ENCODE data around the gene VSIG10.
"Not testable (repeated sequence)": the region's sequence is repeated elsewhere in the genome, so short reads cannot be mapped to it uniquely, and the experiment has no call there.

VSIG10 gene, protein sequence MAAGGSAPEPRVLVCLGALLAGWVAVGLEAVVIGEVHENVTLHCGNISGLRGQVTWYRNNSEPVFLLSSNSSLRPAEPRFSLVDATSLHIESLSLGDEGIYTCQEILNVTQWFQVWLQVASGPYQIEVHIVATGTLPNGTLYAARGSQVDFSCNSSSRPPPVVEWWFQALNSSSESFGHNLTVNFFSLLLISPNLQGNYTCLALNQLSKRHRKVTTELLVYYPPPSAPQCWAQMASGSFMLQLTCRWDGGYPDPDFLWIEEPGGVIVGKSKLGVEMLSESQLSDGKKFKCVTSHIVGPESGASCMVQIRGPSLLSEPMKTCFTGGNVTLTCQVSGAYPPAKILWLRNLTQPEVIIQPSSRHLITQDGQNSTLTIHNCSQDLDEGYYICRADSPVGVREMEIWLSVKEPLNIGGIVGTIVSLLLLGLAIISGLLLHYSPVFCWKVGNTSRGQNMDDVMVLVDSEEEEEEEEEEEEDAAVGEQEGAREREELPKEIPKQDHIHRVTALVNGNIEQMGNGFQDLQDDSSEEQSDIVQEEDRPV

GRCh38 chr12:118103601-118104382 lies at the start of gene VSIG10:
Gene VSIG10, minus strand, starts transcription at chr12:118104011. Its CDS starts 340 bp downstream, at chr12:118103671.
- DNase-seq = peak; percentile 14

- DNase-seq = no peak
These were observed 47.9 kb upstream of the VSIG10 start for GRCh38 chr12:118151755-118152154.

DNA sequence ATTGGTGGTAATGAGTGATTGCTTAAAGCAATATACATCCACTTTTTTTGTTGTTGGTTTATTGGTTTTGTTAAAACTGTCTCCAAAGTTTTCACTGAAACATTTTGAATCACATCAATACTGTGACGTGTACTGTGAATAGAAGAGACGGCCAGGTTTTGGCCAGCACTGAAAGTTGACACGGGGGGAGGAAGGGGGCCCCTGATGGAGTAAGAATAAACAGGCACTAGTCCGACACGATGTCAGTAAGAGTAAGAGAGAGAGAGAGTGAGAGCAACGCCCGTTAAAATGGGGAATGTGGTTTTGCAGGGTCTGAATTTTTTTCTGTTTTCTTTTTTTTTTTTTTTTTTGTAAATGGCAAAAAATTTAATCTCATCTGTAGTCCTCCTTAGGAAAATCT lies 46.8 kb upstream of the VSIG10 start:
- DNase-seq = no peak

DNA sequence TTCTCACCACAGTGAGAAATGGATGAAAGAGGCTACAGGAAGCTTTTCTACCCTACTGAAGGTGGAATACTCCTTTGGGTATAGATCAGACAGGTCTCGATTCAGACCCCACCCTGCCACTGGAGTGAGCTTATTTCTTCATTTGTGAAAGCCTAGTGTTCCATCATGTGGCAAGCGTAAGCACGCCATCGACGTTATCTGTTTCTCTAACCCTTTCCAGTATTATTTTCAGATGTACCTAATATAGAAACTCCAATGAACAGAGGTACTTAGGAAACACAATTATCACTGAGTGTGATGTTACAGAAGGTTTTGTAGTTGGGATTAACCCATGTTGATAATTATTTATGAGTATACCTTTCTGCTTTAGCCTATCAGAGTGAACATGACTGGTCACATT lies 44.5 kb upstream of the VSIG10 start:
- no peak for DNase-seq

GRCh38 chr12:118145798-118146156 lies 42.0 kb upstream of the VSIG10 start:
- DNase-seq = no peak

GRCh38 chr12:118145113-118145797 lies 41.4 kb upstream of the VSIG10 start:
- DNase-seq = no peak

DNA sequence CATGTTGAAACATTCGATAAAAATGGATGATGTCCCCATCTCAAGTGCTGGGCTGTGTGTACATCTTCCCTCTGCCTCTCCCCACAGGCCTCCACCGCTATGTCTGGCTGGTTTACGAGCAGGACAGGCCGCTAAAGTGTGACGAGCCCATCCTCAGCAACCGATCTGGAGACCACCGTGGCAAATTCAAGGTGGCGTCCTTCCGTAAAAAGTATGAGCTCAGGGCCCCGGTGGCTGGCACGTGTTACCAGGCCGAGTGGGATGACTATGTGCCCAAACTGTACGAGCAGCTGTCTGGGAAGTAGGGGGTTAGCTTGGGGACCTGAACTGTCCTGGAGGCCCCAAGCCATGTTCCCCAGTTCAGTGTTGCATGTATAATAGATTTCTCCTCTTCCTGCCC lies 40.7 kb upstream of the VSIG10 start:
- DNase-seq = no peak

- no peak for DNase-seq
These were observed 37.0 kb upstream of the VSIG10 start for GRCh38 chr12:118140825-118141224.

- DNase-seq = no peak
These were observed 33.4 kb upstream of the VSIG10 start for GRCh38 chr12:118137148-118137678.

DNA sequence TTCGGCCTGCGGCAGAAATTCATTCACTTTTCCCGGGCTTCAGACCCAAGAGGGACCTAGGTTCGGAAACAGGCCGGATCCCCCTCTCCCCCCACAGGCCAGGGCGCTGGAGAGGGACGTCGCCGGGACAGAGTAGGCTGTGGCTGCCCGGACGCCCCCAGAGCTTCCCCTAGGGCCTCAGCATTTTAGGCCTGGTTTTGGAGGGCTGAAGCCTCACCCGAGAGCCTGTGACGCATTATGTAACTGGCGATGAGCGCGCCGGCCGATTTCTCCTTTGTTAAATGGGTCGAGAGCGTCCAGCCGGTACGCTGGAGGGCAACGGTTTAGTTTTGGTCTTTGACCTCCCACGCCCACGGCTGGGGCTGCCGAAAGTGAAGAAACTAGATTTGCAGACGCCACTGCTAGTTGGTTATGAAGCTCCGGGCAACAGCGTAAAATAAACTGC lies 32.8 kb upstream of the VSIG10 start:
- peak; percentile 22 for DNase-seq

GRCh38 chr12:118135788-118136558 lies 32.2 kb upstream of the VSIG10 start, which contains the start of gene PEBP1:
Gene PEBP1, plus strand, starts transcription at chr12:118136124. Its CDS starts 86 bp downstream, at chr12:118136210.
- peak; percentile 91 for DNase-seq

DNA sequence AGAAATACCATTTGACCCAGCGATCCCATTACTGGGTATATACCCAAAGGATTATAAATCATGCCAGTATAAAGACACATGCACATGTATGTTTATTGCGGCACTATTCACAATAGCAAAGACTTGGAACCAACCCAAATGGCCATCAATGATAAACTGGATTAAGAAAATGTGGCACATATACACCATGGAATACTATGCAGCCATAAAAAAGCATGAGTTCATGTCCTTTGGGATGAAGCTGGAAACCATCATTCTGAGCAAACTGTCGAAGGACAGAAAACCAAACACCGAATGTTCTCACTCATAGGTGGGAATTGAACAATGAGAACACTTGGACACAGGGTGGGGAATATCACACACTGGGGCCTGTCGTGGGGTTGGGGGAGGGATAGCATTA lies 25.6 kb upstream of the VSIG10 start:
- DNase-seq = not testable (repeated sequence)

DNA sequence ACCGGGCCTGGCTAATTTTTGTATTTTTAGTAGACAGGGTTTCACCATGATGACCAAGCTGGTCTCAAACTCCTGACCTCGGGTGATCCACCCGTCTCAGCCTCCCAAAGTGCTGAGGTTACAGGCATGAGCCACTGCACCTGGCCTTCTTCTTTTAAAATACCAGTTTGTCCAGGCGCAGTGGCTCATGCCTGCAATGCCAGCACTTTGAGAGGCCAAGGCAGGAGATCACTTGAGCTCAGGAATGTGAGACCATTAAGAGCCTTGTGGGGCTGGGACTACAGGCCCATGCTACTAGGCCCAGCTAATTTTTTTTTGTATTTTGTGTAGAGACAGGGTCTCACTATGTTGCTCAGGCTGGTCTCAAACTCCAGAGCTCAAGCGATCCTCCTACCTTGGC lies 24.1 kb upstream of the VSIG10 start:
- no peak for DNase-seq

DNA sequence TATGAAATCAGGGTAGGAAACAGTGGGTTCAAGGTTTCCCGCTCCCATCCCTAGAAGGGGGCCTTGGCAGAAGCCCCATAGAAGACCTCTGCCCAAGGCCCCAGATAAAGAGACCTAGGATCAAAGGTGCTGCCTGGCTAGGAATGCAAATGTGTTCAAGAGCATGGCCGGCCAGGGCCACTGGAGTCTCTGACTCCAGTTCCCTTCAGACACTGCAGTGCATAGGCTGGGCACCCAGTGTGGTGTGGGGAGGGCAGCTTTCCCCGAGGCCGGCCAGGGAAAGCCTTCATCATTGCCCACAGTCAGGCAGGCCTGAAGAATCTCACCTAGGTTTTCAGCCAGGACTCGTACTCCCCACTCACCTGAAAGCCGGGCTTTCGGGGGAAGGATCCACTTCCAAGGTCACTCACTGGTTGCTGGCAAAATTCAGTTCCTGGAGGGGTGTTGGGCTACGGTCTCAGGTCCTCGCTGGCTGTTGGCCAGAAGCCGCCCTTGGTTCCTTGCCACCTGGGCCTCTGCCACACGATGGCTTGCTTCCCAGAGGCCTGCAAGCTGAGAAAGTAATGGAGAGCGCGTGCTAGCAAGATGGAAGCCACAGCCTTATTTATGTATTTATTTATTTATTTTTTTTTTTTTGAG lies 22.4 kb upstream of the VSIG10 start:
- DNase-seq = no peak

DNA sequence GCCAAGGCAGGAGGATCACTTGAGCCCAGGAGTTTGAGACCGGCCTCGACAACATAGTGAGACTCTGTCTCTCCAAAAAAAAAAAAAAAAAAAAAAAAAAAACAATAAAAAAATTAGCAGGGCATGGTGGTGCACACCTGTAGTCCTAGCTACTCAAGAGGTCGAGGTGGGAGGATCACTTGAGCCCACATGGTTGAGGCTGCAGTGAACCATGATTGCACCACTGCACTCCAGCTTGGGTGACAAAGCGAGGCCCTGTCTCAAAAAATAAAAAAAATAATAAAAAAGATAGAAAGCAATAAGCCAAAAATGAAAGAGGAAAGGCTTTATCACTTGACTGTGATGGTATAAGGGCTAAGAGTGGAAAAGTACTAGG lies 21.9 kb upstream of the VSIG10 start:
- DNase-seq = no peak

- DNase-seq = no peak
These were observed 20.6 kb upstream of the VSIG10 start for GRCh38 chr12:118124333-118124874.

DNA sequence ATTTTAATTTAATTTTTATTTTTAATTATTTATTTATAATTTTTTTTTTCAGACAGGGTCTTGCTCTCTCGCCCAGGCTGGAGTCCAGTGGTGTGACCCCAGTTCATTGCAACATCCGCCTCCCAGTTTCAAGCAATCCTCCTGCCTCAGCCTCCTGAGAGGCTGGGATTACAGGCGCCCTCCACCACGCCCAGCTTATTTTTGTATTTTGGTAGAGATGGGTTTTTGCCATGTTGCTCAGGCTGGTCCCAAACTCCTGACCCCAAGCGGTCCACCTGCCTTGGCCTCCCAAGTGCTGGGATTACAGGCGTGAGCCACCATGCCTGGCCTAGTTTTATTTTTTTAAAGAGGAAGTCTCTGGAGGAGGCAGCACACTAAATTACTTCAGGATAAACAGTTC lies 18.5 kb upstream of the VSIG10 start:
- DNase-seq = no peak

- peak; percentile 71 for DNase-seq
These were observed 17.0 kb upstream of the VSIG10 start for GRCh38 chr12:118120579-118121363.

GRCh38 chr12:118119449-118119879 lies 15.7 kb upstream of the VSIG10 start:
- DNase-seq = no peak

- DNase-seq = no peak
These were observed 5.3 kb upstream of the VSIG10 start for GRCh38 chr12:118109088-118109487.
